GM18517 (cell line): Measurements from ENCODE around the gene KRT75.

ENCODE experiments used
- ATAC-seq: cut with Tn5 transposase; IDR thresholded peaks from one replicate; pipeline ENCODE4 v1.9.1; 2021; ENCODE audit warnings: mild to moderate bottlenecking, moderate library complexity; ENCODE audit not compliant: unreplicated experiment

The KRT75 gene

GRCh38 chr12:52395761-52396434 is 38.3 kb downstream of the KRT75 start:
- no peak for ATAC-seq

GRCh38 chr12:52394836-52395405 is 39.2 kb downstream of the KRT75 start:
- no peak for ATAC-seq

- no peak for ATAC-seq
Observed at GRCh38 chr12:52392465-52393007, 41.6 kb downstream of the KRT75 start.

- ATAC-seq = no peak
Observed at GRCh38 chr12:52391618-52392002, 42.6 kb downstream of the KRT75 start.

- no peak for ATAC-seq
Observed at GRCh38 chr12:52390739-52391617, 43.2 kb downstream of the KRT75 start.

- no peak for ATAC-seq
Observed at GRCh38 chr12:52389313-52390207, 44.6 kb downstream of the KRT75 start.

GRCh38 chr12:52387859-52388258 is 46.3 kb downstream of the KRT75 start:
- no peak for ATAC-seq

GRCh38 chr12:52385226-52385702 is 48.9 kb downstream of the KRT75 start, which contains the start of gene KRT84:
KRT84 (minus strand) TSS chr12:52385652; CDS start chr12:52385585, 67 bp downstream.
- ATAC-seq = no peak

- no peak for ATAC-seq
Observed at GRCh38 chr12:52383331-52383730, 50.8 kb downstream of the KRT75 start.

GRCh38 chr12:52382854-52383253 is 51.3 kb downstream of the KRT75 start:
- no peak for ATAC-seq

- ATAC-seq = no peak
Observed at GRCh38 chr12:52381206-52381605, 53.0 kb downstream of the KRT75 start.

GRCh38 chr12:52380271-52380694 is 53.9 kb downstream of the KRT75 start:
- ATAC-seq = no peak

- no peak for ATAC-seq
Observed at GRCh38 chr12:52379536-52379935, 54.6 kb downstream of the KRT75 start.

GRCh38 chr12:52378091-52378490 is 56.1 kb downstream of the KRT75 start:
- ATAC-seq = no peak

- ATAC-seq = no peak
Observed at GRCh38 chr12:52377266-52377665, 56.9 kb downstream of the KRT75 start.
